CD1c-positive myeloid dendritic cell (primary cell): ENCODE measurements around the gene ZFAND3.

Source experiments
- DNase-seq: peaks from one replicate; pipeline ENCODE4 v3.0.0-alpha.2; 2016; ENCODE audit errors: extremely low spot score

ZFAND3 gene

DNA sequence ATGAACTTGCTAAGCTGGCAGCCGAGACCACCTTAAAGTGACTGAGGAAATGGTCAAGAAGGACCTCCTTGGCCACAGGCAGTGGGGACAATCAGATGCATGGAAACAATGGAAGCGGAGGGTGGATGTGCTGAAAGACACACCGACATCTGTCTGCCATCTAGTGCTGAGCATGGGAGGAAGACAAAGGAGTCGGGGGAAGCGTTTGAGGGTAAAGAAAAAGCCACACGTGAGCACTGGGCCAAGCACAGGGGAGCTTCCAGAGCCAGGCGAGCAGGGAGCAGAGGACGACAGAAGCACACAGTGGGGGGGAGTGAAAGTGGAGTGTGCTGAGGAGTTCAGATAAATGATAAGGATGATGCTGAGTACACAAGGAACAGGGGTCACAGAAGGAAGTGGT, 367.8 kb downstream of the ZFAND3 start:
- DNase-seq, result no peak

DNA sequence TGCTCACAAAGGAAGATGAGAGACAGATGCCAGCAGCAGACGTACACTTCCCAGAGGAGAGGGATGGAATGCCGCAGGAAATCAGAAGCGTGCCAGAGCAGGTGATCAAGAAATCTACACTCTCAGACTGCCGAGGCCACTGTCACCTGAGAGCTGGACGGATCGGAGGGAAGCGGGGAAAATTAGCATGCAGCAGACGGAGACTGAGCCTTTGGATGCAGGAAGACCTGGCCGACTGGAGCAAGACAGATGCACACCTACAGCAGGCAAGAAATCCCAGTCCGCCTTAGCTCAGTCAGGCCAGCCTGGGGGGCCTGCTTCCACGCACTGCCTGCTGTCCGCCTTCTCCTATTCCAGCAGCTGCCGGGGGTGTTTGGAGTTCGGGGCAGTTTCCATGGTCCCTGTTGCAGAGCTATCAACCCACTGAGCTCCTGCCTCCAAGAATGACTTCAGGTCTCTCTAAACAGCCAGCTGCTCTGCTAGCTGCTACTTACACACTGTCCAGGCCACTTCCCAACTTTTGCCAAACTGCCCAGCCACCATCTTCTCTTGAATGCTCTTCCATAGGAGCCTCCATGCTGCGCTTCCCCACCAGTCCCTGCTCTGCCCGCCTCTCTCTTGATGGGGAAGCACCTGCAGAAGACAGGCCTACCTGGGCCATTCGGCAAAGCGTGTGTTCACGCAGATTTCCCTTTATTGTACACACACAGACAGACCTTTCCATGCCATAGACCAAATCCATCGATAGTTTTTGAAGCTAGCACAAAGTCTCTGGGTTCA, 368.5 kb downstream of the ZFAND3 start:
- DNase-seq, result no peak

DNA sequence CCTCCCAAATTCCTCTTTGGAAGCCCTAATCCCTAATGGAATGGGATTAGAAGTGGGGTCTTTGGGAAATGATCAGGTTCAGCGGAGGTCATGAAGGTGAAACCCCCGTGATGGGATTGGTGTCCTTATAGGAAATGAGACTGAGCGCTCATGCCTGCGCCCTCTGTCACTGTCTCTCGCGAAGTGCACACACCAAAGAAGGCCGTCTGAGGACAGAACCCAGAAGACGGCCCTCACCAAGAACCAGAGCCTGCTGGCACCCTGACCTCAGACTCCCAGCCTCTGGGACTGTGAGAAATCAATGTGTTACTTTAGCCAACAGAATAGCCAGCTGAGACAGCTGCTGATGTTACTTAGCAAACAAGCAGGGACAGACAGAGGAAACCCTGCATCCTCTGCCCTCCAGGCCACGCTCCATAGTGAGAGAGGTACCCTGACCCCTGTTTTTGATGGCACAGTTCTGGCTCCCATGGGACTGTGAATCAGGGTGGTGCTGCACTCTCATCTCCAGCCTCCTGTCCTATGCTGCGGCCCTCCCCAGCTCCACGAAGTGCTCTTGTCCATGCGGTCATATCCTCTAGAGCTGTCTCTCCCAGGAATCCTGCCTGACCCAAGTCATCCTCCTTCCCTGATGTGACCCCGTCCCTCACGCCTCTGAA, 369.3 kb downstream of the ZFAND3 start:
- DNase-seq, result no peak

DNA sequence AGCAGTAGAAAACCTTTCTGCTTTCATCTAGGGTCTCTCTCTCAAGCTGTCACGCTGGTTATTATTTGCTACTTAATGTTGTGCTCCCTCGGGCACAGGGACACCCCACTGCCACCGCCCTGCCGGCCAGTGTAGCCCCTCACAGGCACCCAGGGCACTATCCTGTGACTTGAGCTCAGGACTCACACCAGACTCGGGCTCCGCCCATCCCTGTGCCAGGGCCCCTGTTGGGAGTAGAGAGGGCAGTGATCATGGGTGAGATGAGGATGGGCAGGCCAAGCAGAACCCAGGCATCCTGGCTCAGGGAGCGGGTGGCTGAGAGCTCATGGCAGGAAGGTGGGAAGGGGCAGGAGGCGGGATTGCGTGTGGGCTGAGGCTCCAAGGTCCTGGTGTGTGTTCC, 371.9 kb downstream of the ZFAND3 start:
- no peak for DNase-seq

DNA sequence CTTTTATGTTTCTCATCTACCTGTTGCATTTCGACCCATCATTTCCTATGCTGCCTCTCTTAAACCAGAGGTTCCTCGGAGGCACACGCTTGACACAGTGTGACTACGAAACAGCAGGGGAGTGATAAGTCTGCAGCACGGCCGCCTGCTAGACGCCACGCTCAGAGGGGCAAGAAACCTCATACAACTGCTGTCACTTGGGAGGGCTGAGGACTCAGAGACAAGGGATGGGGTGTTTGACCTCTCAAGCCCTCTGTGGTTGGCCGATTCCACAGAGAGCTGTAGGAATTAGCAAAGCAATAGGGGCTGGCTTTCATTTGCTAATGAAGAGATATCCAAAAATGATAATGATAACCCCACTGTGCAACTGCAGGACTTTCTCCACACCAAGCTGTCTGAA, 372.5 kb downstream of the ZFAND3 start:
- no peak for DNase-seq

DNA sequence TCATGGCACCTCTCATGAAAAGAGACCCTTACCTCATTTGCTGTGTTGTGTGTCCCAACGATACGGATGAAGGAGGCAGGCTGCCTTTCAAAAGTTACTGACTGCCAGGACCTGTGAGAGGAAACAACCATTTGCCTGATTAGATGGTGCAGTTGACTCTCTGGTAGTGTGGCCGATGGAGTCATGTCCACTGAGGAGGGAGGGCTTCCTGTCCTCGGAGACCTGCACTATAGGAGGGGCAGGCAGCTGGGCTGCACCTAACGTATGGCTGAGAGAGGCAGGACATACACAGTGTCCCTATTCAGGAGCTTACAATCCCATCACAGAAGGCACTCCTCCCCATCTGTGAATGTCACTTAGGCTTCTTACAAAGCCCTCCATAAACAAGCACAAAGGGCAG, 373.0 kb downstream of the ZFAND3 start:
- DNase-seq, result no peak

DNA sequence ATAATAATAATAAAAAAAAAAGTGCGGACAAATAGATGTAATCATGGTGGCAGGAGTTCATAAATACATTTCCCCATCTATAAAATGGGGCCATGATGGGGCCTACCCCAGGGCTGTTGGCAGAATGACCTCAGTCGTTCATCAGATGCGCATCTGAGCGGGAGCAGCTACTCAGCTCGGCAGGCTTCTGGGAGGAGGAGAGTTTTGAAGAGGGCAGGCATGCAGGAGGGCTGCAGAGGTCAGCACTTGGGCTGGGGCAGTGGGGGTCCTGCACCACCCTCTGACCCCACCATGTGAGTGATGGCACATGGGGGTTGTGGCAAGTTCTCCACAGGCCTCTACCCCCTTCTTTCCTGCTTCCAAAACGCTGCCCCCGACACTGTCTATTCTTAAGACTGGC, 373.5 kb downstream of the ZFAND3 start:
- no peak for DNase-seq

DNA sequence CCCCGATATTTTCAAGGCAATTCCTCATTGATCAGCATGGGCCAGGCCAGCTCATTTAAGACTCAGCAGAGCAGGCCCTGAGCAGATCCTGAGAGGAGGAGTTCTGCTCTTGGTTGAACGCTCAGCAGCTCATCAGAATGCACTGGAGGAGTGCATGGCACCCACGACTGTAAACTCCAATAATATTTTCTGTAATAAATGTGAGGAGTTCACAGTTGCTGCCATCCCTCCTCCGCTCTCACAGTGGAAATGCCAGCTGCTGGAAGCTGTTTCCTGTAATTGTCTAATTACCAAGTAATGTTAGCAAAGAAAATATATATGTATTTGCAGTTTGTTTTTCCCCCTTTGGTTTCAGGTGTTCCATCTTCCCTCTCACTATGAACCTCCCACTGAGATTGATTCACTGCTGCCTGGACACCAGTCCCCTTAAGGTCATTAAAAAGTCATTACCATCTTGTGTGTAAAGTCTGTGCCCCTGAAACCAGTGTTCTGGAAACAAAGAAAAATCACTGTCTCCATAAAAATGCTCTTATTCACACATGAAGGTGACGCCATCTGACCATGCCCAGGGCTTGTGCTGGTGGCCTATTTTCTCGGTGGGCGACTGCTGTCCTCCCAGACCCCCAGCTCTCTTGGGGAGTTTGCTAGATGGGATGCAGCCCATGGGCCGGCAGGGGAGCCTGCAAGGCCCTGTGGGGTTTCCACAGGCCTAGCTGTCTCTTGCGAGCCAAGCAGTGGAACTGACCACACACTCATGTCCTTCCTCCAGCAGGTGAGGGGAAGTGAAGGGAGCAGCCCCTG, 374.2 kb downstream of the ZFAND3 start:
- no peak for DNase-seq

DNA sequence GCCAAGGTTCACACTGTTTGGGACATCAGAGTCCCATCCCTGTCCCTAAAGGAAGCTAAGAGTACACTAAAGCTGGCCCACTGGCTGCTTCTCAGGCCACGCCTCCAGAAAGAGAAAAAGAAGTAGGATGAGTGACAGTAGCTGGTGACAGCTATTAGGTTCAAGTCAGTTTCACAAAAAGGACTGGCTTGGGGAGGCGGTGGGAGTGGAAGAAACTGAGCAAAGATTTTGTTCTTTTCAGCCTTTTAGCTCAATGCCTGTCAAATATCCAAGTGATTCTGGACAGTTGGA, 374.7 kb downstream of the ZFAND3 start:
- no peak for DNase-seq

DNA sequence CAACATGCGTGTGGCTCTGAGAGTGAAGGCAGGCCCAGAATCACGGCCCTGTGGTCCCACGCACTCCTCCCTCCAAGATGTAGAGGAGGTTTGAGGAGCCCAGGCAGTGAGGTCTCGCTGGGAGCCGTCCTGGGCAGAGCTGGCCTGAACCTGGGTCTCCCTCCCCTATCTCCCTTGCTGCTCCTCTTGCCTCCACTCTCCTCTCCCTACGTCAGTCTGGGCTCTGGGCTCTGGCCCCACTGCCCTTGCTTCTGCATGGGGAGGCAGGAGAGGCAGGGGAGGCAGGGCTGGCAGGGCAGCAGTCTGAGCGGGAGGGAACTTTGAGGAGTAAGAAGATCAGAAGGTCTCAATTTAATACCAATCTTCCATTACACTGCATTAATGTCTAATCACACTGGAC, 375.1 kb downstream of the ZFAND3 start:
- DNase-seq, result no peak

DNA sequence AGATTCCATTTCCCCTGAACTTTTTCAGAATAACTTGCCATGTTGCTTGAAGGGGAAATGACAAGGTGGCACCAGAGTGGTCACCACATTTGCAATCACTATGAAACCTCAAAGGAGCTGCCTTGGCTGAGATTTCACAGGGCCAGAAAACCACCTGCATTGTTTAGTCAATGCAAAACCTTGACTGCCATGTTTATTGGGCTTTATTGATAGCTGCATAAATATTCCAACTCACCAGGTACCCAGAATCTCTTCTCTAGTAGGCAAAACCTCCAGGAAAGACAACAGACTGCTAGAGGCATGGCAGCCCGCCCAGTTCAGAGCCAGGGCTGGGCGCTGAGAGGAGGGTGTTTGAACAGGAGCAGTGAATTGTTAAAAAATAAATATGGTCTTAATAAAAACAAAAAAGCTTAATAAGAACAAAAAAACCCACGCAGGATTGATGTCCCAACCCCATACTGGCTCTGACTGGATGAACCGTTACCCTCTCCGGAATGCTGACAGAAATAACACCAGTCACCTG, 375.6 kb downstream of the ZFAND3 start:
- DNase-seq, result no peak

DNA sequence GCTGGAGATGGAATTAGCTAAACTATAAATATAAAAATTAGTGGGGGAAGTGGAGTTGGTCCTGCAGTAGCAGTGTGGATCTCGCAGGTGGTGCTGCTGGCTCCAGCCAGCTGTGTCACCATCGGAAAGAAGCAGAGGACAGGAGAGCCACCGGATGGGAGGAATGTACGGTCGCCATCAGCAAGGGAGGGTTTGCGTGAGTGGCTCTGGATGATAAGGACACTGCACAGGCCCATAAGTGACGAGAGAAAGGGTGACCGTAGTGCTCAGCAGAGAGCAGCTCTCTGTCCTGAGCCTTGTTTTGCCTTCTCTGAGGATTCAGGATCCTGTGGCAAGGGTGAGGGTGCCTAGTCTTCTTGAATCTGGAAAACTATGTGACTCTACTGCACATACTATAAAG, 378.7 kb downstream of the ZFAND3 start:
- no peak for DNase-seq
